H1 (cell line): ENCODE measurements around the gene BROX. TPM values are rescaled to one million over a fixed set of nuclear protein-coding genes. Genes with fewer than 3 reads are reported as not detected.

Source experiments
- CTCF ChIA-PET: fragments of 300-600 bp; sonication (Branson Sonifier 250); formaldehyde crosslinking; loops from one replicate; lab custom pipeline; 2021; ENCODE audit not compliant: partially characterized antibody; lab: Charles Lee
- POLR2A ChIA-PET: fragments of 300-600 bp; sonication (Branson Sonifier 250); formaldehyde crosslinking; loops from one replicate; lab custom pipeline; 2021; ENCODE audit warnings: inconsistent platforms; ENCODE audit not compliant: partially characterized antibody; lab: Charles Lee
- DNase-seq, 2 experiments: peaks; one replicate each; pipeline versions ENCODE4 v3.0.0 to v3.0.0-alpha.2; 2010 to 2022; ENCODE audit warnings: low spot score in 2 of 2, low read depth in 1 of 2, mixed read lengths in 1 of 2
- FAIRE-seq: peaks from 2 replicates; lab custom pipeline; 2011; peaks lifted over from hg19 to GRCh38; lab: Jason Lieb, UNC
- H2AFZ ChIP-seq: 2 replicates; pipeline ENCODE4 v1.8.1; 2012; ENCODE audit warnings: low read length, inconsistent platforms
- H2AK5ac ChIP-seq: 2 replicates; pipeline ENCODE4 v1.6.1; 2013; ENCODE audit warnings: low read depth, low read length
- H2BK120ac ChIP-seq: replicated peaks from 2 replicates; pipeline ENCODE3; 2013; ENCODE audit warnings: low read depth, low read length, inconsistent platforms
- H2BK12ac ChIP-seq: 2 replicates; pipeline ENCODE4 v1.6.1; 2013; ENCODE audit warnings: low read depth, low read length
- H2BK15ac ChIP-seq: 2 replicates; pipeline ENCODE4 v1.6.1; 2013; ENCODE audit warnings: low read length
- H2BK20ac ChIP-seq: 2 replicates; pipeline ENCODE4 v1.6.1; 2013; ENCODE audit warnings: low read length
- H2BK5ac ChIP-seq: 2 replicates; pipeline ENCODE4 v1.6.1; 2013; ENCODE audit warnings: low read depth, low read length
- H3K14ac ChIP-seq: 2 replicates; pipeline ENCODE4 v1.6.1; 2013; ENCODE audit warnings: inconsistent platforms; ENCODE audit not compliant: insufficient read length
- H3K18ac ChIP-seq: 2 replicates; pipeline ENCODE4 v1.6.1; 2013; ENCODE audit warnings: low read length; ENCODE audit errors: extremely low read depth
- H3K23ac ChIP-seq: 2 replicates; pipeline ENCODE4 v1.6.1; 2013; ENCODE audit warnings: inconsistent platforms; ENCODE audit not compliant: insufficient read length
- H3K23me2 ChIP-seq: 2 replicates; pipeline ENCODE4 v1.6.1; 2013; ENCODE audit warnings: low read depth, low read length
- H3K27ac ChIP-seq: 2 replicates; pipeline ENCODE4 v1.6.1; 2011; ENCODE audit warnings: low read depth, low read length, inconsistent platforms
- H3K27me3 ChIP-seq, 4 experiments: replicated peaks in 1 of 4; 1 replicate in 1 of 4; 2 replicates in 3 of 4; pipeline versions ENCODE4 v1.6.1 to v1.8.1; 2011 to 2013; ENCODE audit warnings: low read length in 3 of 4, mild to moderate bottlenecking in 3 of 4, inconsistent platforms in 2 of 4, mixed read lengths in 2 of 4, moderate library complexity in 1 of 4; ENCODE audit not compliant: control insufficient read depth in 3 of 4, insufficient read depth in 3 of 4; ENCODE audit errors: extremely low read depth in 1 of 4
- H3K36me3 ChIP-seq, 4 experiments: 2 replicates each; pipeline versions ENCODE4 v1.6.1 to v1.8.1; 2011 to 2013; ENCODE audit warnings: mild to moderate bottlenecking in 4 of 4, low read length in 3 of 4, moderate library complexity in 2 of 4, control low read depth in 1 of 4, inconsistent platforms in 1 of 4; ENCODE audit not compliant: insufficient read depth in 4 of 4, control insufficient read depth in 2 of 4
- H3K4ac ChIP-seq: replicated peaks from 2 replicates; pipeline ENCODE3; 2013; ENCODE audit warnings: low read length, low read depth, mixed read lengths, inconsistent platforms; ENCODE audit not compliant: insufficient read length
- H3K4me1 ChIP-seq, 4 experiments: replicated peaks in 1 of 4; 1 replicate in 1 of 4; 2 replicates in 3 of 4; pipeline versions ENCODE4 v1.6.1 to v1.8.1; 2011 to 2013; ENCODE audit warnings: low read length in 3 of 4, inconsistent platforms in 2 of 4, mixed read lengths in 1 of 4; ENCODE audit not compliant: insufficient read depth in 4 of 4, control insufficient read depth in 3 of 4
- H3K4me2 ChIP-seq, 2 experiments: 2 replicates each; pipeline versions ENCODE4 v1.6.1 to v1.8.1; 2011 to 2013; ENCODE audit warnings: low read depth in 2 of 2, low read length in 2 of 2, control low read depth in 1 of 2, inconsistent platforms in 1 of 2, mild to moderate bottlenecking in 1 of 2; ENCODE audit not compliant: insufficient read depth in 1 of 2
- H3K4me3 ChIP-seq, 4 experiments: fragments of 200-600, 300-600 bp in 1 of 4; sonication (generic), shearing (Covaris generic), sonication (Bioruptor Twin) in 1 of 4; 2 replicates each; pipeline versions ENCODE4 v1.5.1 to v1.8.1; 2011 to 2016; ENCODE audit warnings: low read length in 4 of 4, low read depth in 3 of 4, control low read depth in 2 of 4, inconsistent platforms in 2 of 4, mild to moderate bottlenecking in 2 of 4, mixed read lengths in 1 of 4, moderate library complexity in 1 of 4; ENCODE audit not compliant: insufficient read depth in 2 of 4; ENCODE audit errors: extremely low read depth in 1 of 4
- H3K56ac ChIP-seq: replicated peaks from 2 replicates; pipeline ENCODE3; 2013; ENCODE audit warnings: low read depth, mild to moderate bottlenecking, mixed read lengths, low read length, inconsistent platforms; ENCODE audit not compliant: insufficient read length
- H3K79me1 ChIP-seq: 2 replicates; pipeline ENCODE4 v1.6.1; 2013; ENCODE audit warnings: low read depth, low read length, control low read depth
- H3K79me2 ChIP-seq, 2 experiments: 2 replicates each; pipeline versions ENCODE4 v1.6.1 to v1.8.1; 2012 to 2013; ENCODE audit warnings: low read length in 2 of 2, mild to moderate bottlenecking in 2 of 2, inconsistent platforms in 1 of 2; ENCODE audit not compliant: insufficient read depth in 2 of 2, control insufficient read depth in 1 of 2
- H3K9ac ChIP-seq, 4 experiments: replicated peaks in 1 of 4; 1 replicate in 1 of 4; 2 replicates in 3 of 4; pipeline versions ENCODE4 v1.6.1 to v1.8.1; 2011 to 2013; ENCODE audit warnings: low read depth in 3 of 4, low read length in 3 of 4, control low read depth in 2 of 4, mild to moderate bottlenecking in 2 of 4, moderate library complexity in 2 of 4, inconsistent platforms in 1 of 4; ENCODE audit errors: extremely low read depth in 1 of 4
- H3K9me3 ChIP-seq, 2 experiments: 2 replicates each; pipeline versions ENCODE4 v1.6.1 to v1.8.1; 2012 to 2013; ENCODE audit warnings: mild to moderate bottlenecking in 2 of 2, moderate library complexity in 2 of 2, control low read depth in 1 of 2, inconsistent platforms in 1 of 2, low read depth in 1 of 2, low read length in 1 of 2, mixed read lengths in 1 of 2; ENCODE audit not compliant: insufficient read depth in 2 of 2
- H4K20me1 ChIP-seq, 2 experiments: replicated peaks in 1 of 2; 2 replicates each; pipeline versions ENCODE3 to v1.8.1; 2011 to 2013; ENCODE audit warnings: inconsistent platforms in 2 of 2, low read length in 2 of 2, mild to moderate bottlenecking in 1 of 2; ENCODE audit not compliant: insufficient read depth in 2 of 2, control insufficient read depth in 1 of 2
- H4K5ac ChIP-seq: 2 replicates; pipeline ENCODE4 v1.6.1; 2013; ENCODE audit warnings: low read length, low read depth, mixed read lengths, inconsistent platforms; ENCODE audit not compliant: insufficient read length
- H4K8ac ChIP-seq: 2 replicates; pipeline ENCODE4 v1.8.0; 2013; ENCODE audit warnings: mild to moderate bottlenecking, moderate library complexity, low read length, inconsistent platforms; ENCODE audit not compliant: insufficient read depth; ENCODE audit errors: extremely low read depth
- H4K91ac ChIP-seq: replicated peaks from 2 replicates; pipeline ENCODE3; 2013; ENCODE audit warnings: low read length, mixed read lengths, inconsistent platforms; ENCODE audit not compliant: insufficient read length
- ATF3 ChIP-seq: IDR thresholded peaks from 2 replicates; pipeline ENCODE4 v1.6.1; 2011; ENCODE audit warnings: low read depth, mild to moderate bottlenecking, low read length; ENCODE audit not compliant: insufficient read depth
- BRCA1 ChIP-seq: IDR thresholded peaks from 2 replicates; pipeline ENCODE4 v1.6.1; 2012; ENCODE audit warnings: low read depth, low read length, improper control_type of control experiment
- POLR2AphosphoS5 ChIP-seq: IDR thresholded peaks from 2 replicates; pipeline ENCODE4 v1.6.1; 2011; ENCODE audit warnings: low read depth, low read length
- WGBS, 2 experiments: shearing (Covaris generic) in 1 of 2; methylation state at CpG; one replicate each; pipeline versions ENCODE4 v1.1.6 to v1.1.7; 2013 to 2015; ENCODE audit warnings: low lambda C conversion rate in 2 of 2, mixed read lengths in 2 of 2, inconsistent platforms in 1 of 2, low coverage in 1 of 2, missing lambda C conversion rate in 1 of 2; ENCODE audit not compliant: insufficient replicate concordance in 2 of 2, insufficient coverage in 1 of 2, insufficient read length in 1 of 2; ENCODE audit errors: extremely low coverage in 1 of 2, missing lambda C conversion rate in 1 of 2; 5-methylcytosine and 5-hydroxymethylcytosine counted together
- polyA plus RNA-seq, 7 experiments: library from polyadenylated mRNA; depleted of rRNA in 3 of 7; stranded (reverse) in 5 of 7; unstranded in 2 of 7; fragments of >200 nt in 5 of 7; fragments of 200-250 nt in 2 of 7; gene quantifications; 1 replicate in 5 of 7; 2 replicates in 1 of 7; 4 replicates in 1 of 7; pipeline versions ENCODE4 v1.2.1 to v1.2.3, GENCODE V29; 2011 to 2013; ENCODE audit warnings: missing spikeins in 2 of 7, mixed read lengths in 2 of 7
- total RNA-seq: library from RNA; stranded (reverse); fragmentation: NEBNext Ultra II Directional; extraction: Animal tissue kit (Norgen Biotek cat#: 25700); gene quantifications from 2 replicates; pipeline ENCODE4 v1.2.1, GENCODE V29; 2021

BROX gene
- total and polyA plus RNA-seq, 2 of the 8 experiments (the other 6 are each of a cell fraction or from before 2014, with no cell fraction given): 3.8 to 26.7 TPM

DNA sequence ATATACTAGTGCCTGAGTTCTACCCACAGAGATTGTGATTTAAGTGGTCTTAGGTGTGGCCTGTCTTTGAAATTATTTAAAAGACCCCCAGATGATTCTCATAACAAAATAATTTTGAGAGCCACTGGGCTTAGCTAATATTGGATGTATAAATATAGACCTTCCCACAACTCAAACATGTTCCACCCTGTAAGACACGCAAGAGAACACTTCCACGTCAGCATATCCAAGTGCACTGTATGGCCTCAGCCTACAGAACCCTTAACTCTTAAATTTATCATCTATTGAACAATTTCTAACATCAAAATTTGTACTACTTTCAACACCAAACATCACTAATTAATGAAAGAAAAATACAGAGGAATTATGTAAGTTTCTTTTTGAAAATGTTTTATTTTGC, 27.1 kb downstream of the BROX start:
- POLR2A ChIA-PET: no interaction called here
- no peak overlapping the region for H2BK20ac ChIP-seq
- H2BK15ac ChIP-seq: no peak overlapping the region

More for the DNA sequence above, 27.1 kb downstream of the BROX start:
- Histone ChIP-seq H3K56ac (no peak overlapping the region), H4K8ac (no peak overlapping the region), H3K36me3 (peaks cover 0 to 4% (median 1%) of the 10 kb centered on the region in 4 experiments; a peak in 3 of 8 replicates), H3K23me2 (no peaks in the 10 kb centered on the region), H3K4me1 (peaks cover 6 to 14% (median 11%) of the 10 kb centered on the region in 4 experiments; a peak in 6 of 7 replicates), H3K18ac (no peak overlapping the region), H2AFZ (no peak overlapping the region), H2BK12ac (no peak overlapping the region), H3K23ac (no peak overlapping the region), H3K27me3 (no peaks in the 10 kb centered on the region), H2BK120ac (no peak overlapping the region), H3K27ac (no peak overlapping the region), H3K79me2 (no peaks in the 10 kb centered on the region), H3K14ac (no peak overlapping the region), H4K5ac (no peak overlapping the region), H2AK5ac (no peak overlapping the region), H4K20me1 (no peaks in the 10 kb centered on the region), H4K91ac (no peak overlapping the region), H3K9me3 (no peaks in the 10 kb centered on the region), H3K79me1 (no peaks in the 10 kb centered on the region), H3K4me3 (no peak overlapping the region), H3K9ac (no peak overlapping the region), H2BK5ac (no peak overlapping the region), H3K4ac (no peak overlapping the region), H3K4me2 (no peak overlapping the region)
- 94% methylated on average over 2 of the region's 2 CpGs; no CpG with 5 or more reads in 1 of the 2 experiments for WGBS, 2 experiments
- DNase-seq (no peak), FAIRE-seq (no peak)
- CTCF ChIA-PET: interaction anchor here (0.7 to 1.4 kb wide), 4 partner anchors 11 to 385 kb away, joined by 3 to 6 read pairs (median 4); no protein-coding TSS in a partner anchor
- TF ChIP-seq BRCA1 (no peak), POLR2AphosphoS5 (no peak), ATF3 (no peak)
